MM.1S (cell line): ENCODE measurements around the gene EP400.

Experiments used
- EZH2 ChIP-seq: fragments of 300-600 bp; sonication (generic); optimal IDR thresholded peaks from 2 replicates; pipeline ENCODE3; 2017; ENCODE audit warnings: low read depth, mild to moderate bottlenecking, antibody characterized with exemption, low read length, mixed read lengths
- TF ChIP-seq, protein P1 (sequence below): fragments of 300-600 bp; sonication (generic); IDR thresholded peaks from 2 replicates; pipeline ENCODE4 v1.5.1; 2016; ENCODE audit warnings: antibody characterized with exemption, low read length, mixed read lengths

DNA sequence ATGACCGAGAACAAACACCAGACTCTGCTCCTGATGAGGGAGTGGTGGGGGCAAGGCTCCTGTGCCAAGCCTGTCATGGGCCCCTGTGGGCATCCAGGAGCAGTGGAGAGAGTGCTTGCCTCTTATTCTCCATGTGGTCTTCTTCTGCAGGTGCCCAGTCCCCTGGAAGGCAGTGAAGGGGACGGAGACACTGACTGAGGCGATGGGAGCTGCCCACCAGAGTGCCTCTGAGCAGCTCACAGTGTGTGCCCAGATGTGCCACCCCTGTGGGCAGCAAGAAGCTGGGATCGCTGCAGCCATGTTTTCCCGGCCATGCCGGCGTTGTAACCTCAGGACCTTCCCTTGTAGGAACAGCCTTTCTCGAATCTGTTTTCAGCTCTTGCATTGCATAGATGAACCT, 6.4 kb upstream of the EP400 start:
- TF ChIP-seq, protein P1, sequence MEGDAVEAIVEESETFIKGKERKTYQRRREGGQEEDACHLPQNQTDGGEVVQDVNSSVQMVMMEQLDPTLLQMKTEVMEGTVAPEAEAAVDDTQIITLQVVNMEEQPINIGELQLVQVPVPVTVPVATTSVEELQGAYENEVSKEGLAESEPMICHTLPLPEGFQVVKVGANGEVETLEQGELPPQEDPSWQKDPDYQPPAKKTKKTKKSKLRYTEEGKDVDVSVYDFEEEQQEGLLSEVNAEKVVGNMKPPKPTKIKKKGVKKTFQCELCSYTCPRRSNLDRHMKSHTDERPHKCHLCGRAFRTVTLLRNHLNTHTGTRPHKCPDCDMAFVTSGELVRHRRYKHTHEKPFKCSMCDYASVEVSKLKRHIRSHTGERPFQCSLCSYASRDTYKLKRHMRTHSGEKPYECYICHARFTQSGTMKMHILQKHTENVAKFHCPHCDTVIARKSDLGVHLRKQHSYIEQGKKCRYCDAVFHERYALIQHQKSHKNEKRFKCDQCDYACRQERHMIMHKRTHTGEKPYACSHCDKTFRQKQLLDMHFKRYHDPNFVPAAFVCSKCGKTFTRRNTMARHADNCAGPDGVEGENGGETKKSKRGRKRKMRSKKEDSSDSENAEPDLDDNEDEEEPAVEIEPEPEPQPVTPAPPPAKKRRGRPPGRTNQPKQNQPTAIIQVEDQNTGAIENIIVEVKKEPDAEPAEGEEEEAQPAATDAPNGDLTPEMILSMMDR, result no peak
- no peak for TF ChIP-seq EZH2
